HL-60 (cell line): ENCODE measurements around the gene RAB13.

Experiments
- GABPA ChIP-seq: IDR thresholded peaks from 2 replicates; pipeline ENCODE4 v1.6.1; 2012; ENCODE audit warnings: low read depth
- POLR2AphosphoS5 ChIP-seq: IDR thresholded peaks from 2 replicates; pipeline ENCODE4 v1.6.1; 2012; ENCODE audit warnings: low read depth
- TF ChIP-seq, protein P1 (sequence below): IDR thresholded peaks from one replicate; pipeline ENCODE4 v1.5.1; 2011; ENCODE audit warnings: low read length, control low read depth, inconsistent platforms; ENCODE audit not compliant: insufficient read depth
- TF ChIP-seq, protein P2 (sequence below): IDR thresholded peaks from 2 replicates; pipeline ENCODE4 v1.6.1; 2012; ENCODE audit warnings: low read depth; ENCODE audit not compliant: insufficient replicate concordance

DNA sequence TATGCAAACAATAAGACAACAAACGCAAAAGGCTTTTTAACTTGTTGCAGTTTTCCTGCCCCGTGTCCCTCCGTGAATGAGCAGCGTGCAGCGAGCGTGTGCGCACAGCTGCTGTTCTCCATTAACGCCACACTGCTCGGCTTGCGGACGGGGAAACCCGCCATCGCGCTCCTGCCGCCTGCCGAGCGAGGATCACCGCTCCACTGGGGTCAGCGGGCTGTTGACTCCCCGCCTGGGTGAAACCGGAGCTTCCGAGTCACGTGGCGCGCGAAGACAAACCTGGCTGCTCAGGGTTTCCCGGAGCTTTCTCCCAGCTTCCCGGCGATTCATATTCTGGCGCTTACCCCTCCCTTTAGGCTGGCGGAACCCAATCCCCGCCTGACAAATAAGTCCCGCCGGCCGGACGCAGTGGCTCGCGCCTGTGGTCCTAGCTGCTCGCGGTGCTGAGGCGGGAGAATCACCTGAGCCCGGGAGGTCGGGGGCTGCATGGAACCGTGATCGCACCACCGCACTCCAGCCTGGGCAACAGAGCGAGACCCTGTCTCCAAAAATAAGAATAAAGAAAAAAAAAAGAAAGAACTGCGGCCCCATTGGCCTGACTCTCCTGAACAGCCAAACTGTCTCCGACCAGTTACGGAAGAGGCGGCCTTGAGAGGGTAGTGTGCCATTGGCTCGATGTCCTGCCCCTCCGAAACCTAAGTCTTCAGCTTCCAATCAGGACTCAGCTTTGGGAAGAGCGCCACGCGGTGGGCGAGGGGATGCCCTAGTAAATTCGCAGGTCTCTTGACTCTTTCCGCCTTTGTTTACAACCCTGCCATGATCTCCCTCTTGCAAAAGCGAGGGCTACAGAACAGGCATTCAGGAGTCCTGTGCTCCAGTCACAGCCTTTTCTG, 18.8 kb downstream of the RAB13 start, which contains the start of gene CREB3L4:
- TF ChIP-seq, protein P1, sequence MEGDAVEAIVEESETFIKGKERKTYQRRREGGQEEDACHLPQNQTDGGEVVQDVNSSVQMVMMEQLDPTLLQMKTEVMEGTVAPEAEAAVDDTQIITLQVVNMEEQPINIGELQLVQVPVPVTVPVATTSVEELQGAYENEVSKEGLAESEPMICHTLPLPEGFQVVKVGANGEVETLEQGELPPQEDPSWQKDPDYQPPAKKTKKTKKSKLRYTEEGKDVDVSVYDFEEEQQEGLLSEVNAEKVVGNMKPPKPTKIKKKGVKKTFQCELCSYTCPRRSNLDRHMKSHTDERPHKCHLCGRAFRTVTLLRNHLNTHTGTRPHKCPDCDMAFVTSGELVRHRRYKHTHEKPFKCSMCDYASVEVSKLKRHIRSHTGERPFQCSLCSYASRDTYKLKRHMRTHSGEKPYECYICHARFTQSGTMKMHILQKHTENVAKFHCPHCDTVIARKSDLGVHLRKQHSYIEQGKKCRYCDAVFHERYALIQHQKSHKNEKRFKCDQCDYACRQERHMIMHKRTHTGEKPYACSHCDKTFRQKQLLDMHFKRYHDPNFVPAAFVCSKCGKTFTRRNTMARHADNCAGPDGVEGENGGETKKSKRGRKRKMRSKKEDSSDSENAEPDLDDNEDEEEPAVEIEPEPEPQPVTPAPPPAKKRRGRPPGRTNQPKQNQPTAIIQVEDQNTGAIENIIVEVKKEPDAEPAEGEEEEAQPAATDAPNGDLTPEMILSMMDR: peak; percentile 28
- TF ChIP-seq GABPA (peak; percentile 24; the same call in 1 of the 2 replicates), POLR2AphosphoS5 (peak; percentile 80)
- TF ChIP-seq, protein P2, sequence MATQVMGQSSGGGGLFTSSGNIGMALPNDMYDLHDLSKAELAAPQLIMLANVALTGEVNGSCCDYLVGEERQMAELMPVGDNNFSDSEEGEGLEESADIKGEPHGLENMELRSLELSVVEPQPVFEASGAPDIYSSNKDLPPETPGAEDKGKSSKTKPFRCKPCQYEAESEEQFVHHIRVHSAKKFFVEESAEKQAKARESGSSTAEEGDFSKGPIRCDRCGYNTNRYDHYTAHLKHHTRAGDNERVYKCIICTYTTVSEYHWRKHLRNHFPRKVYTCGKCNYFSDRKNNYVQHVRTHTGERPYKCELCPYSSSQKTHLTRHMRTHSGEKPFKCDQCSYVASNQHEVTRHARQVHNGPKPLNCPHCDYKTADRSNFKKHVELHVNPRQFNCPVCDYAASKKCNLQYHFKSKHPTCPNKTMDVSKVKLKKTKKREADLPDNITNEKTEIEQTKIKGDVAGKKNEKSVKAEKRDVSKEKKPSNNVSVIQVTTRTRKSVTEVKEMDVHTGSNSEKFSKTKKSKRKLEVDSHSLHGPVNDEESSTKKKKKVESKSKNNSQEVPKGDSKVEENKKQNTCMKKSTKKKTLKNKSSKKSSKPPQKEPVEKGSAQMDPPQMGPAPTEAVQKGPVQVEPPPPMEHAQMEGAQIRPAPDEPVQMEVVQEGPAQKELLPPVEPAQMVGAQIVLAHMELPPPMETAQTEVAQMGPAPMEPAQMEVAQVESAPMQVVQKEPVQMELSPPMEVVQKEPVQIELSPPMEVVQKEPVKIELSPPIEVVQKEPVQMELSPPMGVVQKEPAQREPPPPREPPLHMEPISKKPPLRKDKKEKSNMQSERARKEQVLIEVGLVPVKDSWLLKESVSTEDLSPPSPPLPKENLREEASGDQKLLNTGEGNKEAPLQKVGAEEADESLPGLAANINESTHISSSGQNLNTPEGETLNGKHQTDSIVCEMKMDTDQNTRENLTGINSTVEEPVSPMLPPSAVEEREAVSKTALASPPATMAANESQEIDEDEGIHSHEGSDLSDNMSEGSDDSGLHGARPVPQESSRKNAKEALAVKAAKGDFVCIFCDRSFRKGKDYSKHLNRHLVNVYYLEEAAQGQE: peak; percentile 62
